ENCODE results near the gene EIF4G2.
A peak's percentile ranks its signal among the peaks of the same experiment; 100 is the strongest.

The EIF4G2 gene

DNA sequence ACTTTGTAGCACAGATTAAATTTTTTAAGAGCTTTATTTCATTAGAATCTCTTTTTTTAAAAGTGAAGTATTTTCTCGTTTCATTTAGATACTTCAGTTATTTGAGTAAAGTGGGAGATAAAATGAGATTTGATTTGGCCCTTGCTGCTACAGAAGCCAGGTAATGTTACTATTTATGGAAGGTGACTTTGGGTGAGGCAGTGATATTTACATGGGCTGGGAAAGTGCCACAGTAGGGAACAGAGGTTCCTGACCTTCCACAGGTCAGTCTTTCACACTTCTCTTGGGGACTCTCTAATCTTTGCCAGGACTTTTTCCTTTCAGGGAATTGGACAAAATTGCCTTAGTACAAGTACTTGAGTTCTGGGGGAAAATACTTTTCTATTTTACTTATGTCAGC is 37.3 kb downstream of the EIF4G2 start:
- no peak for DNase-seq (ENCODE audit: low read depth in 2 of 2)

DNA sequence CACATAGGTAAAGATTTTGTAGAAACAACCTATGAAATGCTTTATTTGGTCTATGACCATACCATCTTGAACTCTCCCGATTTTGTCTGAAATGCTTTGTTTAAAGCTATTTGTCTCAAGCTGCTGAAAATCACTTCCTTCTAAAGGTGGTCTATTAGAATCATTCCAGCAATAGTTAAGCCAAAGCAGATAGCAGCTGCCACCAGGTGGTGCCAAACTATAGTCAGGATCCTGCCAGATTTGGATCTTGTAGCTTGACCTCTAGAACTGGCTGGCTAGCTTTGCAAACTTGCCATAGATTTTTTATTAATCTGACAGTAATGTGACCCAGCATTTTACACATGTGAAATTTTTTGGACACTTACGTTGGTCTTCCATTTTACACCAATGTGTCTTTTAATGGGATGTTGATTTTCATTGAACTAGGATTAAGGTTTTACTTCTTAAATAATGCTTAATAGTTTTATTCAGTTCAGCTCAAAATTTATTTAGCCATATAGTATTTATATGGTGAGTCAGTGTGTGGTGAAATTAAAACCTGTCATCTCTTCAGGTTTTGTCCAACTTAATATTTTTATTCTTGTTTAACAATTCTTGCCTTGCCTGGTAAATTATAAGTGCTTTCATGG is 38.0 kb downstream of the EIF4G2 start:
- no peak for DNase-seq (ENCODE audit: low read depth in 2 of 2)

DNA sequence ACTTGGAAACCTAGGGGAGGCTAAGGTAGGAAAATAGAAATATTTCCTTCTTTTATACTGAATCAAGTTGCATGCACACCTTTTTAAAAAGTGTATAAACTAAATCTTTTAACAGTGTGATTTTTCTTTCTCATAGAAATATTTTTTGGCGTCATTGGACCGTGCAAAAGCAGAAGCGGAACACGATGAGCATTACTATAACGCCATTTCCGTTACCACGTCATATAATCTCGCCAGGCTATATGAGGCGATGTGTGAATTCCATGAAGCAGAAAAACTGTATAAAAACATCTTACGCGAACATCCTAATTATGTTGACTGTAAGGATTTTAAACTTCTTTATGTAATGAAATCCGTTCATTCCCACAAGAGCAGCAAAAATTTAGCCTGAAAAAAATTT is 44.3 kb downstream of the EIF4G2 start:
- DNase-seq (ENCODE audit: low read depth in 2 of 2), result no peak

DNA sequence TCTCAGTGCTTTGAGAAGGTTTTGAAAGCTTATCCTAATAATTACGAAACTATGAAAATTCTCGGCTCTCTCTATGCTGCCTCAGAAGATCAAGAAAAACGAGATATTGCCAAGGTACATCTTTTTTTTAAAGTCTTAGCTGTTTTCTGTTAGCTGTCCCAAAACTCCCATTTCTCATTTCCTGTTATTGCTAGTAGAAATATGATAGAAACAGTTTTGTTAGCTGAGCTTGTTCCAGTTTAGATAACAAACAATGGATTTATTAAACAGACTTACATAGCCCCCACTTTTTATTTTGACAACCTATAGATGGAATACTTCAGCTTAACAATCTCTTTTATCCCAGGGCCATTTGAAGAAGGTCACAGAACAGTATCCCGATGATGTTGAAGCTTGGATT is 45.0 kb downstream of the EIF4G2 start:
- DNase-seq (ENCODE audit: low read depth in 2 of 2), result no peak

DNA sequence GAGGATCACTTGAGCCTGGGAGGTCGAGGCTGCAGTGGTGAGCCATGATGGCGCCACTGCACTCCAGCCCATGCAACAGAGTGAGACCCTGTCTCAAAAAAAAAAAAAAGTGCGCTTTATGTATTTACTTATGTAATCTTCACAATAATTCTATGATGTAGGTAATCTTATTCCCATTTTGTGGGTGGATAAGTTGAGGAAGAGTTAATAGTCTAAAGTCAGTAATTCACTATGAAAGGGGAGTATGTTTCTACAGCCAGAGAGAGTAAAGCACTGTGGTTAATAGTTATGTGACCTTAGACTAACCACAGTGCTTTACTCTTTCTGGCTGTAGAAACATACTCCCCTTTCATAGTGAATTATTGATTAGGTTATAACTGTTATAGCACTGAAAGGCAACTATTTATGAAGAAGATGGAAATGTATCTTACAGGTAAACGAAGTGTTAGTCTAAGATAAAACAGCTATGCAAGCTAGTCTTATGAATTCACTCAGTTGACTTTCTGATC is 45.8 kb downstream of the EIF4G2 start:
- no peak for DNase-seq (ENCODE audit: low read depth in 2 of 2)

DNA sequence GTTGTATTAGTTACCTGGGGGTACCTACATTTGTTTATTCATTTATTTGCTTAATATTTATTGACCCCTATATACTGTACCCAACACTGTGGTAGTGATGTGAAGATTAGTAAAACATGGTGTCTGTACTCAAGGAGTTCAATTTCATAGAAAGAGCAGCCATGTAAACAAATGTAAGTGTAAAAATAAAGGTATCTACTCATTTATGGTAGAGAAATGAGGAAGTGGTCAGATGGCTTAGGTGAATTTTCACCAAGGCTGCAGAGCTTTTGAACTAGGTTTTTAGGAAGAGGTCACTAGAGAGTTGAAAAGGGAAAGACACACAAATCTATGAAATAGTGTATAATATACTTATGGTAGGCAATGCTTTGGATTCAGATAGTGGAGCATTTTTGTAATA is 46.5 kb downstream of the EIF4G2 start:
- no peak for DNase-seq (ENCODE audit: low read depth in 2 of 2)

DNA sequence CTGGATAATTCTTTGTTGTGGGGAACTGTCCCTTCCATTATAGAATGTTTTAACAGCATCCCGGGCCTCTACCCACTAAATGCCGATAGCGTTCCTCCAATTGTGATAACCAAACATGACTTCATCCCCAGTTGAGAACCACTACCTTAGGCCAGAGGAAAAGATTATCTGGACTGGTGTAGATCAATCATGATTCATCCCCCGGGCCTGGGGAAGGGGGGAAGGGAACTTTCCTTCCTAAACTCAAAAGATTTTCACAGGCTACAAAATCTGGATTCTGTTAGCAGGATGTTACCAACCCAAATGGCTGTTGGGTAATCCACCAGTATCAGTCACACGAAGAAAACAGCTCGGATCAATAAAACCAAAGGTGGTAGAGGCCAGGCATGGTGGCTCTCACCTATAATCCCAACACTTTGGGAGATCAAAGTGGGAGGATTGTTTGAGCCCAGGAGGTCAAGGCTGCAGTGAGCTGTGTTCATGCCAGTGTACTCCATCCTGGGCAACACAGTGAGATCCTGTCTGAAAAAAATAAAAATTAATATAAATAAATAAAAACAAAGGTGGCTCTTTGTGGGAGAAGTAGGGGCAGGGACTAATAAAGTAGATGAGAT is 47.5 kb downstream of the EIF4G2 start:
- no peak for DNase-seq (ENCODE audit: low read depth in 2 of 2)

DNA sequence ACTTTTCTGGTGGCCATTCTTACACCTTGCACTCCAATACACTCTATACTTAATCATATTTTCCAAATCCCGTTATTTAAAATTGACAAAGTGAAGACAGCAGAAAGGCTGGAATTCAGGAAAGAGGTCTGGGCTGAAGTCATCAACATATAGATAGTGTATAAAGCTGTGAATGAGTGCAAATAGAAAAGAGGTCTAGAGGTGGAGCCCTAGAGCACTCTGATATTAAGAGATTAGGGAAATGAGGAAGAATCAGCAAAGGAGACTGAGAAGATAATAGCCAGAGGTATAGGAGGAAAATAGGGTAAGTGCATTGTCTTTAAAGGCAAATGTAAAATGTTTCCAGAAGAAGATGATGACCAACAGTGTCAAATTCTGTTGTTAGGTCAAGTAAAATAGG is 49.8 kb downstream of the EIF4G2 start:
- DNase-seq (ENCODE audit: low read depth in 2 of 2), result no peak

DNA sequence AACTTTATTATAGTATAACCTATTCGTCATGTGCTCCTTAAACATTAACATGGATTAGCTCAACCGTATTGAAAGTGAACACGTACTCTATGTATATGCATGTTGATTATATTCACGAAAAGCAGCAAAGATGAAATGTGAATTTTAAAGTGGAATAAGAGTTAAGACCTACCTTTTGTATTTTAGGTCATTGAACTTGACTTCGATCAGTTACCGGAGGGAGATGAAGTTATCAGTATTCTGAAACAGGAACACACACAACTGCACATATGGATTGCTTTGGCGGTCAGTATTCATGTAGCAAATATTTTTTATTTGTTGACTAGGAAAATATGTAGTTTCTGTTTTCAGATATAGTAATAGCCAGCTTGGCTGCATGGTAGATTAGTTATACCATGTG is 56.2 kb downstream of the EIF4G2 start:
- DNase-seq (ENCODE audit: low read depth in 2 of 2), result no peak

DNA sequence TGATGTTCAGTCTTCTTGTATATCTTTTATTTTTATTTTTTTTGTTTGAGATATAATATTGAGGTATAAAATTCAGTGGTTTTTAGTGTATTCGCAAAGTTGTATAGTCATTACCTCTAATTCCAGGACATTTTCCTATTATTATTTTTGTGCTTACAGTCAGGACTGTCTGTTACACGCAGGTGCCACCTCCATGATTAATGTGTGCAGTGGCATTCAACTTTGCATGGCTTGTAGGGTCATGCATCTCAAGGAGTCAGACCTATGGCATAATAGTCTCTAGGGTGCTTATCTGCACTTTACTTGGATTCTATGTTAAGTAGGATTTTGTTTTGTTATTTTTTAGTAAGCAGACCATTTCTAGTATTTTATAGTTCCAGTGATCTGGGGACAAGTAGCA is 56.7 kb downstream of the EIF4G2 start:
- DNase-seq (ENCODE audit: low read depth in 2 of 2), result no peak

DNA sequence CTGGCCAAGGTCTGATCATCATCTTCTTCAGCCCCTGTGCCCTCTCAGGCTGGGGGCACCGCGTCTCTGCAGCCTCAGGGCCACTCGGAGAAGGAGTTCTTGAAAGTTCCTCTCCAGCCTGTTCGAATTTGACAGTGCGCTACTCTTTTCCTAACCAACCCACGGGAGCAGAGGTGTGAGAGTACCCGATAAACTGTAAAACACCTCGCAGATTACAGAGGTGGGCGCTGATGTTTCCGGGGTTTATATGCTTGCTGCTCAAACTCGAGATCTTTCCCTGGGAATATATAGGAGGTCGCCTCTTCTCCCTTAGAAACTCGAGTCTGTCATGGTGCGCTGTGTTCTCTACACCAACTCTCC is 57.2 kb downstream of the EIF4G2 start:
- DNase-seq (ENCODE audit: low read depth in 2 of 2), result no peak

DNA sequence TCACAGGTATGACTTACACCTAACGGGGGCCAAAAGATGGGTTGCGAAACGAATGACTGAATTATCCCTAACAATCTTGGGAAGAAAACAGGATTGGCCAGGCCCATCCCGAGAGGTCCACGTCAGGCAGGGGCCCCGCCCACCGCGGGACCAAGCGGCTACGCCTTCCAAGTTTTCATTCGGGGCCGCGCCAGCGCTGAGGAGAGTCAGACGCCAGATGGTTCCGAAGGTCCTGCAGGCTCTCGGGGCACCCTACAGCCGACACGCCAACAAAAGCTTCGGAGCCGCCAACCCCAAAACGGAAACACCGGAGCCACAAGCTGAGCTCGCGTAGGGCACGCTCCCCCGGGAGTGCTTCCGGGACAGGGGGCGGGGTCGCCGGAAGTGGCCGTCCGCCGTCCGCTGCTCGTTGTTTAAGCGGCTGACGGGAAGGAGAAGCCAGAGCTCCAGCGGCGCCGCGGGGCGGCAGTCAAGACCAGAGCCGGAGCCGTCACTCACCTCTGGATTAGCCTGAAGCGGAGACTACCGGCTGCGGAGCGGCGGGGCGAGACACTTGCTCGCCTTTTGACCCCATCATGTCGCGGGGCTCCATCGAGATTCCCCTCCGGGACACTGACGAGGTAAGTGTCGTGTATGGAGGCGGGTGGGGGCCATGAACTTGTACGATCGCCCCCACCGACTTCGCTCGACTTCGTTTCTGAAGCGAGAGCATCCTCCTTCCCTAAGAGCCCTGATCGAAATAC is 57.7 kb downstream of the EIF4G2 start, which contains the start of gene CTR9:
Gene CTR9 (plus strand): TSS at position 409 of the 743 bp plus-strand sequence. CDS start 167 bp downstream, at position 576.
- DNase-seq (ENCODE audit: low read depth in 2 of 2), result peak; percentile 82

DNA sequence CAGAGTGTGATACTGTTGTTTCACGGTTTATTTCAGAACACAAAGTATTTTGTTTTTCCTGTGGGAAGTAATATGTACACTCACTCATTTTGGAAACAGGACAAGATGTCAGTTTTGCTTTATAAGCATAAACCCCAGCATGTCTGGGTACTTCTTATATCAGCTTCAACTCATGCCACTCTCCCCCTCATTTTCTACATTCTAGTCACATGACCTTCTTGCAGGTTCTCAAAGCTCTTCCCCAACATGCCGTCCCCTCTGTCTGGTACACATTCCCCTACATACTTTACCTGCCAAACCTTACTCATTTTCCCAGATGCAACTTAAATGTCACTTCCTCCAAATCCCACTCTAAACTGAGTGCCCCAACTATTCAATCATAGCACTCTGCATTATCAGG is 59.2 kb downstream of the EIF4G2 start:
- no peak for DNase-seq (ENCODE audit: low read depth in 2 of 2)

DNA sequence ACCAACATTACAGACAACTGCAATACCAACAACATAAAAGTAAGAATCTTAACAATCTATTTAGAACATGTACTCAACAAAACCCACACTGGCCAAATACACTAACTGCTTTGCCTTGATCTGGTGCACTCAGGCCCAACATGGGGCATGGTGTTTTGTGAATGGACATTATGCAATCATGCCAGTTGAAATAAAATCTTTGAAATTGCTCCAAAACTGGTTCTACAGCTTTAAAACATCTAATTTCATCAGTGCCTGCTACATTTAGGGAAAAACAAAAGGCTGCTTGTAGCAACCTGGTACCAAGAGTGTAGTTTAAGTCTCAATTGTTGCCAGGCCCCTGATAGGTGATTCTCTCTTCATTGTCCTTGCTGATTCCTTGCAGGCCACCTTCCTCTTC is 61.0 kb downstream of the EIF4G2 start:
- DNase-seq (ENCODE audit: low read depth in 2 of 2), result no peak
